ENCODE data around the gene IMMP2L.
"Not testable (repeated sequence)": the region's sequence is repeated elsewhere in the genome, so short reads cannot be mapped to it uniquely, and the experiment has no call there.

IMMP2L gene

GRCh38 chr7:111274857-111275256 is 287.4 kb downstream of the IMMP2L start:
- no peak for DNase-seq (ENCODE audit: extremely low spot score)
- TF ChIP-seq FOXK2 (IDR thresholded peaks at IDR 0.05), result no peak
- TF ChIP-seq HDGF (IDR thresholded peaks at IDR 0.05; ENCODE audit: borderline replicate concordance), result no peak
- TF ChIP-seq FOXM1 (IDR thresholded peaks at IDR 0.05; ENCODE audit: borderline replicate concordance), result no peak
- TF ChIP-seq TARDBP (IDR thresholded peaks at IDR 0.05), result no peak
- no peak for TF ChIP-seq LEF1 (IDR thresholded peaks at IDR 0.05; ENCODE audit: borderline replicate concordance)
- TF ChIP-seq FOXA1 (IDR thresholded peaks at IDR 0.05), result no peak
- no peak for TF ChIP-seq BHLHE40 (IDR thresholded peaks at IDR 0.05; ENCODE audit: borderline replicate concordance)
- no peak for TF ChIP-seq PKNOX1 (IDR thresholded peaks at IDR 0.05)
- no peak for TF ChIP-seq SUZ12 (IDR thresholded peaks at IDR 0.05)
- TF ChIP-seq CTBP1 (IDR thresholded peaks at IDR 0.05; ENCODE audit: borderline replicate concordance), result no peak
- no peak for TF ChIP-seq ZNF384 (IDR thresholded peaks at IDR 0.05)
- no peak for TF ChIP-seq ELF4 (IDR thresholded peaks at IDR 0.05)
- no peak for TF ChIP-seq ARNT (IDR thresholded peaks at IDR 0.05)
- TF ChIP-seq SP1 (IDR thresholded peaks at IDR 0.05), result no peak
- no peak for TF ChIP-seq NFRKB (IDR thresholded peaks at IDR 0.05)
- no peak for TF ChIP-seq L3MBTL2 (conservative IDR thresholded peaks at IDR 0.05)
- POLR2A ChIA-PET, result no interaction called here
- CTCF ChIA-PET, result no interaction called here

DNA sequence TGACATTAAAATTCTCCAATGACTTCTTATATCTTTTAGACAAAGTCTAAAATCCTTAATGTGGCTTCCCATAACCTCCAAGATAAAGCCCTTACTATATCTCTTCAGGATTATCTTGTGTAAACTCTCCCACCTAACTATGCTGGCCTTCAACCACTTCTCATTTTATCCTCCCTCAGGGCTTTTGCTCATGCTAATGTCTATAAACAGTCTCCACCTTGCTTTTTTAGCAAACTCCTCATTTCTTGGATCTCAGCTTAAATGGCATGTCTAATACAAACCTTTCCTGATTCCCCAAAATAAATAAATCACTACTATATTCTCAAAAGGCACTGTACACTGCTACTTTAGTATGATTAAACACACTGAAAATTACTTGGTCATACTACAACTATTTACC is 290.2 kb downstream of the IMMP2L start:
- TF ChIP-seq FOXA1 (IDR thresholded peaks at IDR 0.05), result no peak
- TF ChIP-seq TARDBP (IDR thresholded peaks at IDR 0.05), result no peak
- TF ChIP-seq CTBP1 (IDR thresholded peaks at IDR 0.05; ENCODE audit: borderline replicate concordance), result no peak
- ChIA-PET CTCF (no interaction called here), POLR2A (no interaction called here)
- no peak for DNase-seq (ENCODE audit: extremely low spot score)

- CTCF ChIA-PET; DNase-seq (ENCODE audit: extremely low spot score); POLR2A ChIA-PET: not testable (repeated sequence)
Measured at GRCh38 chr7:111270794-111271193, 291.5 kb downstream of the IMMP2L start.

- ChIA-PET CTCF (no interaction called here), POLR2A (no interaction called here)
- TF ChIP-seq CTBP1 (IDR thresholded peaks at IDR 0.05; ENCODE audit: borderline replicate concordance) (no peak), PKNOX1 (IDR thresholded peaks at IDR 0.05) (no peak), FOXA1 (IDR thresholded peaks at IDR 0.05) (no peak), ARNT (IDR thresholded peaks at IDR 0.05) (no peak), ZNF384 (IDR thresholded peaks at IDR 0.05) (no peak), SUZ12 (IDR thresholded peaks at IDR 0.05) (no peak), BHLHE40 (IDR thresholded peaks at IDR 0.05; ENCODE audit: borderline replicate concordance) (no peak), SP1 (IDR thresholded peaks at IDR 0.05) (no peak), NFRKB (IDR thresholded peaks at IDR 0.05) (no peak), HDGF (IDR thresholded peaks at IDR 0.05; ENCODE audit: borderline replicate concordance) (no peak), TARDBP (IDR thresholded peaks at IDR 0.05) (no peak), FOXK2 (IDR thresholded peaks at IDR 0.05) (no peak), FOXM1 (IDR thresholded peaks at IDR 0.05; ENCODE audit: borderline replicate concordance) (no peak), L3MBTL2 (conservative IDR thresholded peaks at IDR 0.05) (no peak), ELF4 (IDR thresholded peaks at IDR 0.05) (no peak), LEF1 (IDR thresholded peaks at IDR 0.05; ENCODE audit: borderline replicate concordance) (no peak)
- DNase-seq (ENCODE audit: extremely low spot score), result no peak
Measured at GRCh38 chr7:111268941-111269340, 293.4 kb downstream of the IMMP2L start.

DNA sequence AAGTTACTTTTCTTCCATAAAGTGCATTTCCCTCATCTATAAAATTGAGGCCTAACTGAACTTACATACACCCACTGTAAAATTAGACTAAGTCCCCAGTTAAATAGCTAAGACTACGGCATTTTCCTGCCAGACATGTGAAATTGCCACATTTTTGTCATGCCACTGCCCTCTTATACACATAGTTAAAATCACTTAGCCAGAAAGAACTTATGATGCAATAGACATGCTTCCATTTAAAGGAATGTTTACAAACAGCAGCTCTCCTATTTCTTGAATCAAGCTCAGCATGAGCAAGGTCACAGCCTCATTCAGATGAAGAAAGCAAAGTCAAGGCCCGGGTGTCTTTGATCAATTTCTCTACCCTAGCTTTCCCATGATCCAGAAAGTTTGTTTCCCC is 295.7 kb downstream of the IMMP2L start:
- ChIA-PET POLR2A (no interaction called here), CTCF (no interaction called here)
- DNase-seq (ENCODE audit: extremely low spot score), result no peak
- no peak for TF ChIP-seq ELF4 (IDR thresholded peaks at IDR 0.05)

DNA sequence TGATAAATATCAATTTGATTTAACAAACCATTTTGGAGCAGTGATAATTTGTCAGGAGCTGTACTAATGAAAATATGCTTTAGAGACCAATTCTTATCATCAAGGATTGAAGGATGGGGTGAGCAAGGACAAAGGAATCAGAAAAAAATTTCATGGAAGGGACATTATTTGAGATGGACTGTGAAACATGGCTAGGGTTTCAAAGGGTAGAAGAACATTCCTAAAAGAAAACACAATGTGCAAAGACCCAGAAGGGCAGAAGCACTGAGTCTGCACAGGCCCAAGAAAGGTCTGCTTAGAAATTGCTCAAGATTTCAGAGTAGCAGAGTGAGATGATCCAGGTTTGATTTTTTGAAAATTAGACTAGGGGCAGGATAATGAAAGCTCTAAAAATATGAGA is 296.9 kb downstream of the IMMP2L start:
- POLR2A ChIA-PET, result no interaction called here
- CTCF ChIA-PET, result no interaction called here

More for the DNA sequence above, 296.9 kb downstream of the IMMP2L start:
- no peak for TF ChIP-seq L3MBTL2 (conservative IDR thresholded peaks at IDR 0.05)
- TF ChIP-seq LEF1 (IDR thresholded peaks at IDR 0.05; ENCODE audit: borderline replicate concordance), result no peak
- no peak for TF ChIP-seq FOXK2 (IDR thresholded peaks at IDR 0.05)
- TF ChIP-seq PKNOX1 (IDR thresholded peaks at IDR 0.05), result no peak
- TF ChIP-seq ZNF384 (IDR thresholded peaks at IDR 0.05), result no peak
- no peak for TF ChIP-seq CTBP1 (IDR thresholded peaks at IDR 0.05; ENCODE audit: borderline replicate concordance)
- no peak for TF ChIP-seq SP1 (IDR thresholded peaks at IDR 0.05)
- no peak for TF ChIP-seq FOXM1 (IDR thresholded peaks at IDR 0.05; ENCODE audit: borderline replicate concordance)
- TF ChIP-seq BHLHE40 (IDR thresholded peaks at IDR 0.05; ENCODE audit: borderline replicate concordance), result no peak
- TF ChIP-seq HDGF (IDR thresholded peaks at IDR 0.05; ENCODE audit: borderline replicate concordance), result no peak
- TF ChIP-seq FOXA1 (IDR thresholded peaks at IDR 0.05), result no peak
- no peak for TF ChIP-seq SUZ12 (IDR thresholded peaks at IDR 0.05)
- no peak for TF ChIP-seq NFRKB (IDR thresholded peaks at IDR 0.05)
- no peak for DNase-seq (ENCODE audit: extremely low spot score)
